GM19238 (cell line): ENCODE results near the gene FAM13A.

Experiments used
- DNase-seq: peaks from one replicate; pipeline ENCODE4 v3.0.0; 2011; ENCODE audit warnings: low spot score; ENCODE audit not compliant: insufficient read length

FAM13A gene

DNA sequence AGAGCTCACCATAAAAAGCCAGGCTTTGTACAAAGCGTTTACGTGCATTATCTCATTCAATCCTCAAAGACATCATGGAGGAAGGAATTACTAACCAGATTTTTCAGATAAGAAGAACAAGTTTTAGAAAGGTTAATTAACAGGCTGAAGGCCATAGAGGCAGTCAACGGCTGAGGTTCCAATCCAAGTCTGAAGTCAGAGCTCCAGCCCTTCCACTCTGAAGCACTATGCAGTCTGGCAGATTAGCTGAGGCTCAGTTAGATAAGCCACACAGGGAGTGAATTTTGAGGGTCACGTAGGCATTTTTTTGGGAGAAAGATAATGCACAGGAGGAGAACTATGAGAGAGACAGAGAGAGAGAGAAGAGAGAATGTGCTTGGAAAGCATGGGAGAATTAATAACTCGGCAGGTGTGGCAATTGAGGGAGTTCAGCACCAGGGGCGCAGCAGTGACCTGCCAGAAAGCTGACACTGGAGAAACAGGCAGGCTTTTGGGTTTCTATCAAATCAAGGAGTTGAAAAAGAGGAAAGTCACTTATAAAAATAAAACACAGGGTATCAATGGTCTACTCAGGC, 242.9 kb downstream of the FAM13A start:
- DNase-seq = no peak

DNA sequence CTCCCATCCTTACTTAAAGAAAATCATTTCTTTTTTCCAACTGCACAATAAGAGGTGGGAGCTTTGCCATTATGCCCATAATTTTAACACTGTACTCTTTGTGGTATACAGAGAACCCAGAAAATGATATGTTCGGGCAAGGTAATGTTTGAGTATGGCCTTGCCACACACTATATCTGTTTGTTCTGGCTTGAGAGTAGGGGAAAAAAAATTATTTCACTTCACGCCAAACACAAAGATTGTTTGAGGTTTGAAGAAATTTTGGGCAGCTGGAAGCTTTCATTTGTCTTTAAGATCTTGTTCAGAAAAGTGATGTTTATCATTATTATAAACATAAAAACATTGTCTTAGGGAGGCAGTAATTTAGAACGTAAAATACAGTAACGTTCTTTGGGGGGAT, 244.0 kb downstream of the FAM13A start:
- no peak for DNase-seq

DNA sequence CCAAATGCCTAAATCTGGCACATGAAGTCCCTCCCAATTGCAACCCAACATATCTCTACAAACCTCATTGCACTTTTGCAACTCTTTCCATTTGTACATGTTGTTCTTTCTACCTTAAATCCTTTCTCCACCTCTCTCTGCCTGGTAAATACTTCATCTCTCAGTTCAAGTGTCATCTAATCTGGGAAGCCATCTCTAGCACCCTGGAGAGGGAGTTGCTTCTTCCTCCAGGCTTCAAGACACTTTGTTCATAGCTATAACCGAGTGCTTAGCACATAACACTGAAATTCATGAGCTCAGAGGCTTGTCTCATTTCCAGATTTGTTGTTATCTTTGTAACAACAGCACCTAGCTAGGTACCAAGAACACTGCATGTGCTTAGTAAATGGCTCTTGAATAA, 244.6 kb downstream of the FAM13A start:
- DNase-seq = no peak

GRCh38 chr4:88811904-88812303, 245.1 kb downstream of the FAM13A start:
- DNase-seq = no peak

- no peak for DNase-seq
Measured at GRCh38 chr4:88810325-88810724, 246.7 kb downstream of the FAM13A start.

GRCh38 chr4:88809576-88810219, 247.3 kb downstream of the FAM13A start:
- no peak for DNase-seq

DNA sequence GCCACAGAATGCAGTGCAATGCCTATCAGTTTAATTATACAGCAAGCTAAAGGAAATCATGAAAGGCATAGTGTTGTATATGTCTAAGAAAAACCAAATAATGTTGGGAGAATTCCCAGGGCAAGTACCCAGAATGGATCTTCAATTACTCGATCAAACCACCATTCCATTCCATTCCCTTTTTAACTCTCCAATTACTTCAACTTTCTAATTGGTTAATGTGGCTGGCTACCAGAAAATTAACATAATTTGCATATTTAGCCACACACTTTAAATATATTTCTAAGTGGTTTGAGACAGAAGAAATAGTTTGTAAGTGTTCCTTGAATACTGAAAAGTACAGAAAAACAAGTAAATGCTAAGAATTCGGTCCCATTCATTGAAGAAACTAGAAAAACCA, 247.9 kb downstream of the FAM13A start:
- DNase-seq = no peak

DNA sequence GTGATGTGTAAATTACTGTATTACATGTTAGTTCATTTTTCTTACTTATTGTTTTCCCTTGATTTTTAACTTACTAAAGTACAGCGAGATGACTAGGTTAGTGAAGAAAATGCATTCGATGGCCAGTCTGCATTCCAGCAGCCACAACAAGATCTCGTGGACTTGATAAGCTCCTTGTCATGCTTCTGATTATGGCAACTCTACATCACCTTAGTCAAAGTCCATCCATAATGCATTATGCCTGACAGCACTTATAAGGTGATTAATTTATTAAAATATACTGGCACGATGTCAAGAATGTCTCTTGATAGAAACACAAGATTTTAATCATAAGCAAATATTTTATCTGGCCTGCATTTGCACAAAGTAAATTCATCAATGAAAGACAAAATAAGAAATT, 249.5 kb downstream of the FAM13A start:
- no peak for DNase-seq

GRCh38 chr4:88804234-88804633, 252.8 kb downstream of the FAM13A start:
- no peak for DNase-seq

DNA sequence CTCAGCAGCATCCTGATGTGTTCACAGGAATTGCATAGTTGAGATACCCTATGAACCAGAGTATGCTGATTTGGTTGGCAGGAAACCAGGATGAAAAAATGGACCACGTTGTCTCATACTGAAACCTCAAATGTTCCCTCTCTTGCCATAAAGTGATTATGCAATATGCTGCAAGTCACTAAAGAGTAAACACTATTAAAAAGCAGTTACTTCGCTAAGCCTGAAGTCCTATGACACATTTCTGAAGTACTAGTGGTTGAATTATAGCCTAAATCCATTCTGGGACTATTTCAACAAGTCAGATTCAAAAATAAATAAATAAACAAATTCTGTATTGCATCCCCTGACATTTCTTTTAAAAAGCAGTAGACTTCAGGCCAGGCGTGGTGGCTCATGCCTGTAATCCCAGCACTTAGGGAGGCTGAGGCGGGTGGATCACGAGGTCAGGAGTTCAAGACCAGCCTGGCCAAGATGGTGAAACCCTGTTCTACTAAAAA, 253.3 kb downstream of the FAM13A start:
- no peak for DNase-seq

DNA sequence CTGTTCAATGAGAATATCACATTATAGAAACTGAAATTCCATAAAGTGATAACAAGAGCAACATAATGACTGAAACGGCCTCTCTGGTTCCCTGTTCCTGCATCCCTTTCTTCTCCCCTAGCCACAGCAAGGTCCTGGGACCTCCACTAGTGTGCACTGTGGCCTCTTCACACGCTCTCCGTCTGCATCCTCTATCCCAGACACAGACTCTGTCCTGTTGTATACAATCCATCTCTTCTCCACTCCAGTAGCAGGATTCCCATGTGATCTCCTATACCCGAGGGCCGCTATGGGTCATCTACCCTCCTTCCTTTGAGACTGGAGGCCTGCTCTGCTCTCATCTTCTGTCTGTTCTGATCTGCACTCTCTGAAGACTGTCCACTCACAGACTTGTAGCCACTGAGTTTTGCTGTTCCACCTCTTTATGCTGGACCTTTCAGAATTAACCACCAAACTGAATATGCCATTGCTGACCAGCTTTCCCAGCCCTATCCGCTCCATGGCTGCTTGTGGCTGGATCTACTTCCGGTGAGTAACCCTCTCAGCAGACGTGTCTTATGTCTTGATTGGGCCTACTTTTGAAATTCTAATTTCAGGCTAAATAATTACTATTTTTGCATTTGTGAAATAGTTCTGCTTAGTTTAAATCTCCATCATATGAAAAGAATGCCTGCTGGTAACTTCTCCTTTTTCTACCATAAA, 254.2 kb downstream of the FAM13A start:
- no peak for DNase-seq

DNA sequence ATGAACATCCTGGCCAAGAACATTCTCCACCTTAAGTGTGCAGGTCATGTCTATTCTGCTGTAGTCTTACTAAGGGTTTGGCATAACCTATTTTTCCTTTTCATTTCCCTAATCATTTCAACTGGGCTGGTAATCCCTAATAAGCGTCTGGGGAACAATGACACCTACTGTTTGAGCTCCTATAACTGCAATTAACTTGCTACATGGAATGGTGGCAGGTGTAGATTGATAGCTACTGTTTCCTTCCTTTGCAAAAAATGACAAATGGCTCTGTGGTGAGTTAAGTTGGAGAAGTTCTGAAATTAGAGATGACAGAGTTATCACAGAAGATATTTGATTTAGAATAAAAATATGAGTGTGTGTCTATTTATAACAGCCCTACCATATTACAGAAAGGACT, 254.8 kb downstream of the FAM13A start:
- no peak for DNase-seq

GRCh38 chr4:88799900-88800299, 257.1 kb downstream of the FAM13A start:
- no peak for DNase-seq

- no peak for DNase-seq
Measured at GRCh38 chr4:88797725-88798124, 259.3 kb downstream of the FAM13A start.

DNA sequence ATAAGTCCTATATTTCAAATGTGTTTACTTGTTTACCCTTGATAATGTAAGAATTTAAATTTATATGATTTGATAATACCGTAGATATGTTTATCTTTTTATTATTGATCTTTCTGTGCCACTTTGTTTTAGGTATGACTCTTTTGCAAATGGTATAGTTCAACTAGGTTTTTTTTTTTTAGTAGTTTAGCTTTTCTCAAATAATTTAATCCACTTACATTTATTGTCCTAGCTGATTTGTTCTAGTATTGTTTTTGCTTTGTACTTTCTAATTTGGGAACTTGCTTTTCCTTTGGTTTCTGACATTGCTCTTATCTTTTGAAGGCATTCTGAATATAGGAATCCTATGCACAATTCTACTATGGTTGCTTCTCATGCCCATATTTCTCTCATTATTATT, 260.4 kb downstream of the FAM13A start:
- no peak for DNase-seq

GRCh38 chr4:88794952-88795351, 262.0 kb downstream of the FAM13A start:
- DNase-seq = no peak

DNA sequence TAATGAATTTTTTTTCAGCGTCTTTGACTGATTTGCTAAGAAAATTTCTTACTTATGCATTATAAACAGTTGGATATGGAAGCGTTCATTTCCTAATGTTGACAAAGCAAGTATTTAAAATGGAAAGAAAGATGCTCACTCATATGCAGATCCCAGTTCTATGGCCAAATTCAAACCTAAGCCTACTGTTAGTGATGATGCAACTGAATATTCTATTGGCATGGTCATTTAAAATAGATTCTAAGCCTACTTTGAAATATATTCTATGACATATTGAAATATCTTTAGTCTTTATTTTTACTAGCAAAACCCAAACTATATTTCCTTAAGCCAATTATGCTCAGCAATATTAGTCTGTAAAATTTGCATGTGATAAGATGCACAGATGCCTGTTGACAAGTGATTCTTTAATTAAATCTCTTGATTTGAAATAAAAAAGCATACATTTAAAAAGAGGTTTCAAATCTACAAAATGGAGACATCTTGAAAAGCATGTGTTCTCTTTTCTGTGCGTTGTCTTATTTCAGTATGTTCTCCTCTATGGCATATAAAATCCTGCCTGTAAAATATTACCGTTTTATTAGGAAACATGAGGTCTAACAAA, 262.8 kb downstream of the FAM13A start:
- no peak for DNase-seq

DNA sequence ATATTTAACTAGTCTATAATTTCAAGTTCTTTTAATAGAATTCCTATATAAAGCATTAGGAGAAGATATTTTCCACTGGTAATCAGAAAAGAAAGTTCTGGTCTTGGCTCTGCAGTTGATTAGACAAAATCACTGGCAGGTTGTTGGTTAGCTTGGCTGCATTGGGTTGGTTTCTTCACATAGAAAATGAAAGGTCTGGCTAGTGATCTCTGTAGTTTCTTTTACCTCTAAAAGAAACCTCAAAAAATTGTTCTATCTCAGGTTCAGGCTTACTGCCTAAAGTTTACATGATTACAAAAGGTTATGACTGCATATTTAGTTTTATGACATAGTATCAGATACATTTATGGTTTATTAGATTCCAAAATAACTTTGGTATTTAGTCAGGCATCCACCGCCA, 263.5 kb downstream of the FAM13A start:
- no peak for DNase-seq

DNA sequence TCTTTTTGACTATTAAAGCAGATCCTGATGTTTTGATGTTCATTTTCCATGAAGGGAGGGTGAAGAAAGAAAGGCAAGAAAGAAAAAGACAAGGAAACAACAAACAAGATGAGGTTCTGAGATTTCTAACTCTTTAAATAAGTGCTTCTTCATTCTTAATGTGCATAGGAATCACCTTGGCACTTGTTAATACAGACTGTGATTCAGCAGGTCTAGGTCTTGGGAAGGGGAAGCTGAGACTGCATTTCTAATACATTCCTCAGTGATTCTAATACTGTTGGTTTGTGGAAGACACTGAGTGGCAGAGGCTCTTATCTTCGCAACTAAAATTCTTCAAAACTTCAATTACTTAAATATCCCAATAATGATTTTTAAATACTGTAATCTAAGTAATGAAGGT, 264.2 kb downstream of the FAM13A start:
- no peak for DNase-seq

GRCh38 chr4:88792268-88792781, 264.7 kb downstream of the FAM13A start:
- no peak for DNase-seq

- no peak for DNase-seq
Measured at GRCh38 chr4:88791274-88791673, 265.7 kb downstream of the FAM13A start.

DNA sequence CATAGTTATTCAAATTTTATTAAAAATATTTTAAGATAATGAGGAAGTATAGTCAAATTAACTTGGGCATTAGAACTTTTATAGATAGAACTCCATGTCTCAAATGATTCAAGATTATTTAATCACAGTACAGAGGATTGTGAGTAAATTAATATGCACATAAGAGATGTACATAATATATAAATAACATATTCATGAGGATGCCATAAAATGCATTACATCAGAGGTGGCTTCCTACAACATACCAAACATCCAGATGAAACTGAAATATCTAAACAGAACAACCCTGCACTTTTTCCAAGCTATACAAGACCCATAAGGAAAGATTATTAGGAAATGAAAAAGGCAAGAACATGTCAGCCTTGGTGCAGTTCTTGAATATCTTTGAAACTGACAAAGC, 268.1 kb downstream of the FAM13A start:
- no peak for DNase-seq
